Medulla oblongata (tissue), 1 donor: ENCODE measurements around the gene ZSWIM3.
A peak's percentile ranks its signal among the peaks of the same experiment; 100 is the strongest.

ENCODE experiments used
- DNase-seq: peaks from one replicate; pipeline ENCODE4 v3.0.0-alpha.2; 2015; ENCODE audit errors: extremely low spot score

ZSWIM3 gene

DNA sequence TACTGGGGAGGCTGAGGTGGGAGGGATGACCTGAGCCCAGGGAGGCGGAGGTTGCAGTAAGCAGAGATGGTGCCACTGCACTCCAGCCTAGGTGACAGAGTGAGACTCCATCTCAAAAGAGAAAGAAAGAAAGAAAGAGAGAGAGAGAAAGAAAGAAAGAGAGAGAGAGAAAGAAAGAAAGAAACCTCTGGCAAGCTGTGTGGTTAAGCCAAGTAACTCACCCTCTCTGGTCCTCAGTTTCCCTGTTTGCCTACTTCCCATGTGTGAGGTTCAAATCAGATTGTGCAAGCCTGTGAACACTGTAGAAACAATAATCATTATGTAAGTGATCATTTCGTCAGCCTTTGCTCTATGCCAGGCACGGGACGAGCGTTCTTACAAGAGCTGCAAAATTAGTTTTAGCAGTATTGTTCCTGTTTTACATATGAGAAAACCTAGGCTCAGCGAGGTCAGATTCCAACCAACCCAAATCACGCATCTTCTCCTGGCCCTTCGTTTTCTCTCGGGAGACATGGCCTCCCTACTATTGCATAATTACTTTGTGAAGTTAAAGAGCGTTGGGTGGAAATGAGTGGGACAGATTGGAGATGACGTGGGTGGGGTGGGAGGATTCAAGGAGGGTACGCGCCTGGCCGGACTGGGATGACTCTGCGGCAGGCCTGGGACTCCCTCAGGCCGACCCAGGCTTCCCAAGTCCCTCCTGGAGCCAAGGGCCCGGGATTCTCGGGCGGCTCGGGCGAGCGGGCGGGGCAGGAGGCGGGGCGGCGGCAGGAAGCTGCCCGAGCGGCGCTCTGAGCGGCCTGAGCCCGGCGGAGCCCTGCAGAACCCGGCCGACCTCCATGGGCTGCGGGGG lies 24.2 kb upstream of the ZSWIM3 start, which contains the start of gene SNX21:
Gene SNX21, plus strand, starts transcription at position 770 of the 853 bp plus-strand sequence. CDS start 121 bp downstream, outside the sequence.
- DNase-seq = peak; percentile 63

DNA sequence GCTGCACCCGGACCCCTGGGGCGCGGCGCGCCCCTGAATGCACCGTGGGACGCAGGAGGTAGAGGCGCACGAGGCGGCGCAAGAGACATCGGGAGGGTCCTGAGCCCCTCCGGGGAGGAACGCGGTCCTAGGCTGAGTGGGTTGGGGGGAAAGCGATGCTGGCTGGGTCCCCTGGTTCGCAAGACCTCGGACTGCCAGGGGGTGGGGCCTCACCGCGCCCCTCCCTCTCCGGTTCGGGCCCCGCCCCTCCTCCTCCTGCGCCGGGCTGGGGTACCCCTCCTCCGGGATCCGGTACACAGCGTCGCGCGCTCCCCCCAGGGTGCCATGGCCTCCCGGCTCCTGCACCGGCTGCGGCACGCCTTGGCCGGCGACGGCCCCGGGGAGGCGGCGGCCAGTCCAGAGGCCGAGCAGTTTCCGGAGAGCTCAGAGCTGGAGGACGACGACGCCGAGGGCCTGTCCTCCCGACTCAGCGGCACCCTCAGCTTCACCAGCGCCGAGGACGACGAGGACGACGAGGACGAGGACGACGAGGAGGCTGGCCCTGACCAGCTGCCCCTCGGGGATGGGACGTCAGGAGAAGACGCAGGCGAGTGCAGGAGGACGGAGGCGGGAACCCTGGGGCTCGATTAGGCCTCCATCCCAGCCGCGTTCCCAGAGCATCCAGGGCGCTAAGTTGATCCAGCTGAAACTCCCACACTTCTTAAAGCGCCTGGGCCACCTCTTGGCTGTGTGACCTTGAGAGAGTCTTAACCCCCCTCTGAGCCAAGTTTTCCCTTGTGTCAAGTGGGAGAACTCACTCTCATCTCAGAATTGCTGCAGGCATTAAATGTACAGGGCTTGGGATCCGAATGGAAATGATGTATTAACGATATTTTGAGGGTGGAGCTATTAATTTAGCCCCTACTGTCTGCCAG lies 23.3 kb upstream of the ZSWIM3 start:
- DNase-seq = peak; percentile 77

DNA sequence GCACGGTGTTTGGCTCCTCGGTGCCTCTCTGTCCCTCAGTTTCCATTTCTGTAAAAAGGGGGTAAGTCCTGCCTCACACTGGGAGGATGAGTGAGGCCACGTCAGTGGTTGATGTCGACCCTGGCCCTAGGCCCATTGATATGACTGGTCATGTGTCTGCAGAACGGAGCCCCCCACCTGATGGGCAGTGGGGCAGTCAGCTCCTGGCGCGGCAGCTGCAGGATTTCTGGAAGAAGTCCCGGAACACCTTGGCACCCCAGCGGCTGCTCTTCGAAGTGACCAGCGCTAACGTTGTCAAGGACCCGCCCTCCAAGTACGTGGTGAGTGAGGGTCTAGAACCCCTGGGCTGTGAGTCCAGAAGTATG lies 22.6 kb upstream of the ZSWIM3 start:
- no peak for DNase-seq

DNA sequence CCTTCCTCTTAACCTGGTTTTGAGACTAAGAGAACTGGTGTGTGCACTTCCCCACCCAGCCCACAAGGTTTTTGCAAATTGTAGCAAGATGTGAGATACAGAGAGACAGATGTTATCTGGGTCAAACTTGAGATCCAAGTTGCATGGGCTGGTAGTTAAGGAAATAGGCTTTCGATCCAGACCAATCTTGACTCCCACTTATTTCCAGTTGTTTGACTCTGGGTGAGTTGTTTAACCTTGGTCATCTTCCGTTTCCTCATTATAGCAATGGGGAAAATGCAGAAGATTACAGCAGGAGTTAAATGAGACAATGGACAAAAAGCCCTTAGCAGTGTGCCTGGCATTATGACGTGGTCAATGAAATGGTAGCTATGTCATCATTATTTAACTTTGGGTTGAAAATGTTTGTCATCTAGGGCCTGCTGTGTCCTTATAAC lies 22.1 kb upstream of the ZSWIM3 start:
- DNase-seq = no peak

DNA sequence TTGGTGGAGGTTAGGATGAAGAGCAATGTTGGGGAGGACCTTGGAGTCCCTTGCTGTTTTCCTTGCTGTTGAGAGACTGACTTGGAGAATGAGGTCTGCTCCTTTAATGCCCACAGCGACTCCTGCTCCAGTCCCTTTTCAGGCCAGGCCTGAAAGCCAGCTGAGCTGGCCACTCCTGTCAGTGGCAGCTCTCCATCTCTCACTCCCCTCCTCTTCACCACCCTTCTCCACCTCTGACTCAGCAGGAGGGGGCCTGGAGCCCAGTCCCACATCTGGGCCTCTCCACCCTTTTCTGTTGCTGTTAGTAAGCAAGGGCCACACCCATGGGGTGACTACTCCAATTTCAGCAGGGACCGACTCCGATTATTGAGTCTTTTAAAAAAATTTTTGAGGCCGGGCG lies 21.6 kb upstream of the ZSWIM3 start:
- no peak for DNase-seq

DNA sequence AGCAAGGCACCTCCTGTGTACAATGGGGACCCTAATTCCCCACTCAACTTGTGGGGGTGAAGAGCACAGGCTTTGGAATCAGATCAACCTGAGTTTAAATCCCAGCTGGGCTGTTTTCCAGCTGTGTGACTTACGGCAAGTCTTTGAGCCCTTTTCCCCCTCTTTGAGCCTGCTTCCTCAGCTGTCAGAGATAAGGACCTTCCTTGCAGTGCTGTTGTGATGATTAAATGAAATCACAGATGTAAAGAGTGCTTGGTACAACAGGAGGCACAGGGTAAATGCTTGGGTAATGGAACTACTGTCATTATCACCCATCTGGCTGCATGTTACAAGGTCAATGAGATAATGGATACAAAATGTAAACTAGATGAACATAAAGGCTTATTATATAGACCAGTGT lies 20.6 kb upstream of the ZSWIM3 start:
- DNase-seq = no peak

DNA sequence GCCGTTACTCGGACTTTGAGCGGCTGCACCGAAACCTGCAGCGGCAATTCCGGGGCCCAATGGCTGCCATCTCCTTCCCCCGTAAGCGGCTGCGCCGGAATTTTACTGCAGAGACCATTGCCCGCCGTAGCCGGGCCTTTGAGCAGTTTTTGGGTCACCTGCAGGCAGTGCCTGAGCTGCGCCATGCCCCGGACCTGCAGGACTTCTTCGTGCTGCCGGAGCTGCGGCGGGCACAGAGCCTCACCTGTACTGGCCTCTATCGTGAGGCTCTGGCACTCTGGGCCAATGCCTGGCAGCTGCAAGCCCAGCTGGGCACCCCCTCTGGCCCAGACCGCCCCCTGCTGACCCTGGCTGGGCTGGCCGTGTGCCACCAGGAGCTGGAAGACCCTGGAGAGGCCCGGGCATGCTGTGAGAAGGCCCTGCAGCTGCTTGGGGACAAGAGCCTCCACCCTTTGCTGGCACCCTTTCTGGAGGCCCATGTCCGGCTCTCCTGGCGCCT lies 16.7 kb upstream of the ZSWIM3 start:
- no peak for DNase-seq

DNA sequence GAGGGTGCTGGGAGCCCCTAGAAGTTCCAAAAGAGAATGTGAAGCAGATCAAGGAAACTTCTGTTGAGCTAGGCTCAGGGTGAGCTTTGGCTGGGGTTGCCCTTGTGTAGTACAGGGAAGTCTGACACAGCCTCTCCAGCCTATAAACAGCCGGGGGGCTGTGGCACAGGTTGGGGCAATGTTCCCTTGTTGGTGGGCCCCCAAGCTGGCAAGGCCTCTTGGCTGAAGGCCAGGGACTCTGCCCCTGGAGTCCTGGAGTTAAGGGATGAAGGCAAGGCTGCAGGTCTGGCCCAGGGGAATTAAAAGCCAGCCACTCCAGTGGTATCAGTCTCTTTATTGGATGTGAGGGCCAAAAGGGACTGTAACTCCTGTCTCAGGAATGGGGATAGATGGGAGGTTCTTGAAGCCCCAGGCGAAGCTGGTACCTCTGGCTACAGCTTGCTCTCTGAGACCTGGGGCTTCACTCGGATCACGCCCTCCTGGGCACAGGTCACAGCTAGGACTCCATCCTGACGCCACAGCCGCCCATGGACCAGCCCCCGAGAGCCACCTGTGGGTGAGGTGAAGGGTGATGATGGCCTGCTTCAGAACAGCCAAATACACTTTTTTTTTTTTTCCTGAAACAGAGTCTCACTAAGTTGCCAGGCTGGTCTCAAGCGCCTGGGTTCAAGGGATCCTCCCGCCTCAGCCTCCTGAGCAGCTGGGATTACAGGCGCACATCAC lies 15.8 kb upstream of the ZSWIM3 start:
- DNase-seq = no peak

DNA sequence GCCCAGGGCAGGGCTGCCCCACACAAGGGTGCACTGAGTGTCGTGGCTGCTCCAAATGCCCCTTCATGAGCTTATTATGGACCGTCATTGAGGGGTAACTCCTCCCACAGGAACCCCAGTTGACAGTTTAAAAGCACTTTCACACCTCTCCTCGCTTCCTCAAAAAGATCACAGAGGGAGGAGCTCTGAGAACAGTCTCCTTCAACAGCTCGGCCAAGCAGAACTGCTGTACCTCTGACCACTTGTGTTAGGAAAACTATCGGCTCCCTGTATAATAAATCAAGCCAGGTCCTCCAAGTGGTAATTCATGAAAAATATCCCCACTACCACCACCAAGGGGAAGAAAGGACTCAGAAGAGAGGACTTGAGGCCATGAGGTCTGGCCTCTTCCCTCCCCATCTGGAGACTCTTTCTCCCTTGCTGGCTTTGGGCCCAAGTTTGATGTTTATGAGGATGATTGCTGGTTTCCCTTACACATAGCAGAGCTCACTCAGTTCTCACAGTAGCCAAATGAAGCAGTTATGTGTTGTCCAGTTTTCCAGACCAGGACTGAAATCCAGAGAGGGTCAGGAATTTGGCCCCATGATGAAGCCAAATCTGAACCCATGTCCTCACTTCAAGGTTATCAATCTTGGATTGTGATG lies 15.1 kb upstream of the ZSWIM3 start:
- DNase-seq = no peak

DNA sequence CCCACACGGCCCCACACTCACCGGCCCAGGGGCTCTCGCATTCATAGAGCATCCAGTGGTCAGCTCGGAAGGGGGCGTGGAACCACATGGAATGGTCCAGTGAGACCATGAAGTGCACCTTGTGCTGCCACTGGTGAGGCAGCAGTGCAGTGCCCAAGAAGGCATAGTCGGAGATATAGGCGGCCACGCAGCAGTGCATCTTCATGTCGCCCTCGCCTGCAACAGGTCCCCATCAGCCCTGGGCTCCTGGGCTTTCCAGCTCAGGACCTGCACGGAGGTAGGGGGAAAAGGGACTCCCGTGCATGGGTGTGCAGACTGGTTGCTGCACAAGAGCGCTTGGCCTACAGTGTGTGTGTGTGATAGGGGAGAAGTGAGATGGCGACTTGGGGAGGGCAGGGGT lies 13.9 kb upstream of the ZSWIM3 start:
- DNase-seq = no peak

DNA sequence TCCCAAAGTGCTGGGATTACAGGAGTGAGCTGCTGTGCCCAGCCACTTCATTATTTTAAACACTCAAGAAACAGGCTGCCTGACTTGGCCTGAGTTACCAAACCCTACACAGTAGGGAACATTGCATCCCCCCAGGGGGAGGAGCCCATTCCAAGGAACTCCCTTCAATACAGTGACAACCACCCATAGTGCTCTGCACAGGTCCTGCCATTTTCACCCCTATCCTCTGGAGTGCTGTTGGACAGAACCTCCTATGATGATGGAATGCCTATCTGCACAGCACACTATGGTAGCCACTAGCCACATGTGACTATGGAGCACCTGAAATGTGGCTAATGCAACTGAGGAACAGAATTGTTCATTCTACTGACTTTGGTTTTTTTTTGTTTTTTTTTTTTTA lies 12.0 kb upstream of the ZSWIM3 start:
- no peak for DNase-seq

DNA sequence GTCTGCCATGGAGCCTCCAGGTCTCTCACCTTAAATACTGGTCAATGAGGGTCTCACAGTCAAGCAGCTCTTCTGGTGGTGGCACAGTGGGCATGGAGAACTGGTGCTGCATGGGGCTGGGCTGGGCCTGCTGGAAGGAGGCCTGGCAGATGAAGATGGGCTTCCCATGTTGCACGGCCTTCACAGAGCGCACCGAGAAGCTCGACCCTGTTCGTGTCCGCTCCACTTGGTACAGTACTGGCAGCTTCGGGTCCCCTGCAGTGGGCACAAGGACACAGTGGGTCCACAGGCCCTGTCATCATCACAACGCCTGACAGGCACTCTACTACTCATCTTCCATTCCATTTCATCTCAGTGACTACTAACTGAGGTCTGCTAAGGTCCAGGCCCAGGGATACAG lies 9.0 kb upstream of the ZSWIM3 start:
- no peak for DNase-seq

DNA sequence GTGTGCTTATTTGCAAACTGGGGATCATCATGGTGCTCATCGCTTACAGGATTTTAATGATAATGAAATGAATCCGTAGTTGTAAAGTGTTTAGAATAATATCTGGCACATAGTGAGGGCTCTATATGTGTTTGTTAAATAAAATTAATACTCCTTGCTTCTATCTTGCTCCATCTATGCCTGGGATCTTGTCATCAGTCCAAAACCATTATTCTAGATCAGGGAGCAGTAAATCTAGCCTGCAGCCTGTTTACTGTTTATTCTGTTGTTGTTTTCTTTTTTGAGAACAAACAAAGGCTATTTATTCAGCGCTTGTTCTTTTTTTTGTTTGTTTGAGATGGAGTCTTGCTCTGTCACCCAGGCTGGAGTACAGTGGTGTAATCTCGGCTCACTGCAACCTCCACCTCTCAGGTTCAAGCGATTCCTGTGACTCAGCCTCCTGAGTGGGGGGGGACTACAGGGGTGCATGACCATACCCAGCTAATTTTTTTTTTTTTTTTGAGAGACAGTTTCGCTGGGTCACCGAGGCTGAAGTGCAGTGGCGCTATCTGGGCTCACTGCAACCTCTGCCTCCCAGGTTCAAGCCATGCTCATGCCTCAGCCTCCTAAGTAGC lies 8.3 kb upstream of the ZSWIM3 start:
- no peak for DNase-seq

DNA sequence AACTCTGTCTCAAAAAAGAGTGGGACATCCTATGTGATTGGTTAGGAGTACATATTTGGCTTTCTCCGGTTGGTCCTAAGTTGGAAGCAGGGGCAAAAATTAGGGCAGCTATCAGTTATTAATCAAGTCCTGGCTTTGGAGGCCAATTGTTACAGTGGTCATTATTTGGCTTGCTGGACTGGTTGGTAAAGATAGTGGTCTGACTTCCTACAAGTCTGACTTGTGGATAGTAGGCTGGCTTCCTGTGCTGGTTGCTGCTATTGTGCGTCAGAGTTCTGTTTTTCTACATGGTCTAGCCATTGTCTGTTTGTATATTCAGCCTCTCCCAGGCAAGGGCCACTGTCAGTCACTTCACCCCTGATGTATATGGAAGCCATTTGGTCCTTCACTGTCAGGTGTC lies 7.2 kb upstream of the ZSWIM3 start:
- DNase-seq = no peak

DNA sequence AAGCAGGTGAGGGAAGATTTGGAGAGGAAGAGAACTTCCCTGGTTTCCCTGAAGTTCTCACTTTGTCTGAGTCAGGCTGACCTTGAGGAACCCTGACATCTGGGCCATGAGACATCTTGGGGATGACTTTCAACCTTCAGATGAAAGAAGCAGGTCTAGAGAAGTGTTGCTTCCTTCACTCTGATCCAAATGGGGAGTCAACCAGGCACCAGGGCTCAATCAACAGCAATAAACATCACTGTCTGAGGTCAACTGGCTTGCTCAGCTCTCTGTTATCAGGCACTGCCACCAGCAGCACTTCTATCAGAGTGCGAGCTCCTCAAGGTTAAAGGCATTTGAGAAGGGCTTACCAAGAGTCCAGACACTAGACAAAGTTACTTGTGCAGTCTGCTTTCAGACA lies 6.5 kb upstream of the ZSWIM3 start:
- DNase-seq = no peak

DNA sequence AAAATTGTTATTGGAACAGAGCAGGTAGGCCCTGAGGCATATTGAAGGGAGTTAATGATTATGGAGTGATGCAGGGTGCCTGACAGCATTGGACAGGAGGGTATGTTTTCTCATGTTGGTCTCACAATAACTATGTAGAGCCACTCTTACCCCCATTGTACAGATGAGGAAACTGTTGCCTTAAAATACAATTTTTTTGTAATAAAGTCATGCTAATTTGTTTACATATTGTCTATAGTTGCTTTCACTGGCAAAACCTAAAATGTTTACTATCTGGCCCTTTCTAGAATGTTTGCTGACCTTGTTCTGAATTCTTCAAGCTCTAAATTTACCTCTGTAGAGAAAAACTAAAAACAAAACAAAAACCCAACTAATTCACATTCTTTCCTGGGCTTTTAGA lies 5.9 kb upstream of the ZSWIM3 start:
- DNase-seq = no peak

DNA sequence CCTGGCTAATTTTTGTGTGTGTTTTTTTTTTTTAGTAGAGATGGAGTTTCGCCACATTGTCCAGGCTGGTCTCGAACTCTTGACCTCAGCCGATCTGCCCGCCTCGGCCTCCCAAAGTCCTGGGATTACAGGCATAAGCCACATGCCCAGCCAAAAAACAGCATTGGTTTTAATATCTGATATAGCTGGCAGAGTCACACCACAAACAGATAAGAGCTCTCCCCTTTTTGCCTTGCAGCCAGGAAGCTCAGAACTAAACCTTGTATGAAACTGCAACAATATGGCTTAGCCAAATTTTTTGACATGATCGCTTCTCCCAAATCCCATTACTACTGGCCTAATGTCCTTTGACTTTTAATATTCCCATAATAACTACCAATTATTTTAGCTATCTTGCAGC lies 5.1 kb upstream of the ZSWIM3 start:
- DNase-seq = no peak

DNA sequence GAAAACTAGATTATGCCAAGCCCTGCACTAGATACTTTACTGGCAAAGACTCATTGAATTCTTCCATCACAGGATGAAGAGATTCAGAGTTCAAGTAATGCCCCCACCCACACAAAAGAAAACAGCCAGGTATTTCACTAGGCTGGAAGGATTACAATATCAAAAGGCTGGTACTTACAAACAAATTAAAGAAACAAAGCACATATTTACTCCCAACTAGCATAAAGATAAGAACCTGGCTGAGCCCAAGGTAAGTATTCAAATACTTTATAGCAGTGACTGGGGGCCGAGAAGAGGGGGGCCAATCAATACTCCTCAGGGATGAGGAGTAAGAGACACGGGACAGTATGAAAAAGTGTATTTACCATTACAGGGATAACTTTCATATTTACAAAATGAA lies 3.9 kb upstream of the ZSWIM3 start:
- DNase-seq = no peak

DNA sequence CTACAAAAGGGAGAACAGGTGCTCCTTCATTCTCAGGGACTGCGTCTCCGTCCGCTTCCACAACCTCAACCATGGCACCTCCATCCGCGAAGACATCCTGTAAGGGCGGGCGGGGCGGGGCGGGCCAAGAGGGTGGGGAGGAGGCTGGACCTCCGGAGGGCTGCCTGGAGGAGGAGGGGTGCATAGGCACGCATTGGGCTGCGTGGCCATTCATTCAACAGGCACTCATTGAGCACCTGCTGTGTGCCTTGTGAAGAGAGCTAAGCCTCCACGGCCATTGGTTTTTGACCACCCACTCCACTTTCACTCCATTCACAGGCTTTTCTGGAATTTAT lies 435 bp downstream of the ZSWIM3 start:
- DNase-seq = no peak

DNA sequence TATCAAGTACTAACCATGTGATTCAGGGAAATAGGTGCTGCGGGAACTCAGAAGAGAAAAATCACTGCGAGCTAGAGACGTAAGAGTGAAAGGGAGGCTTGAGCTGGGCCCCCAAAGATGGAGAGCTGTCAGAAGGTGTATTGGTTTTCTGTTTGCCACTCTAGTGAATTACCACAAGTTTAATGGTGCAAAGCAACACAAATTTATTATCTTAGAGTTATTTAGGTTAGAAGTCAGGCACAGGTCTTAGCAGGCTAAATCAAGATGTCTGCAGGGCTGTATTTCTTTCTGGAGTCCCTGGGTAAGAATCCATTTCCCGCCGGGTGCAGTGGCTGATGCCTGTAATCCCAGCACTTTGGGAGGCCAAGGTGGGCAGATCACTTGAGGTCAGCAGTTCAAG lies 2.5 kb downstream of the ZSWIM3 start:
- no peak for DNase-seq

DNA sequence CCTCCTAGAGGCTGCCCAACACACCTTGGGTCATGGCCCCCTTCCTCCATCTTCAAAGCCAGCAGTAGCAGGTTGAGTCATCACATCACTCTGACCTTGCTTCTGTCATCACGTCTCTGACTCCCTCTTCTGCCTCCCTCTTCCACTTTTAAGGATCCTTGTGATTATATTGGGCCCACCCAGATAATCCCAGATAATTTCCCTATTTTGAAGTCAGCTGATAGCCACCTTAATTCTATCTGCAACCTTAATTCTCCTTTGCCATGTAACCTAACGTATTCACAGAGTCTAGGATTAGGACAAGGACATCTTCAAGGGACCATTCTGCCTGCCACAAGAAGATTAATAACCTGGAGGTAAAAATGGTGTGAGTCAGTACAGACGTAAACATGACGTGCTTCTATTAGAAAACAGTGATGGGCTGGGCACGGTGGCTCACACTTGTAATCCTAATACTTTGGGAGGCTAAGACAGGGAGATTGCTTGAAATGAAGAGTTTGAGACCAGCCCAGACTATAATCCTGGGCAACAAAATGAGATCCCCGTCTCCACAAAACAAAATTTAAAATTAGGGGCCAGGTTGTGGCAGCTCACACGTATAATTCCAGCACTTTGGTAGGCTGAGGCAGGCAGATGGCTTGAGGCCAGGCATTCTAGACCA lies 3.3 kb downstream of the ZSWIM3 start:
- DNase-seq = no peak
